Measurements from ENCODE around the gene IDUA.

Gene IDUA

DNA sequence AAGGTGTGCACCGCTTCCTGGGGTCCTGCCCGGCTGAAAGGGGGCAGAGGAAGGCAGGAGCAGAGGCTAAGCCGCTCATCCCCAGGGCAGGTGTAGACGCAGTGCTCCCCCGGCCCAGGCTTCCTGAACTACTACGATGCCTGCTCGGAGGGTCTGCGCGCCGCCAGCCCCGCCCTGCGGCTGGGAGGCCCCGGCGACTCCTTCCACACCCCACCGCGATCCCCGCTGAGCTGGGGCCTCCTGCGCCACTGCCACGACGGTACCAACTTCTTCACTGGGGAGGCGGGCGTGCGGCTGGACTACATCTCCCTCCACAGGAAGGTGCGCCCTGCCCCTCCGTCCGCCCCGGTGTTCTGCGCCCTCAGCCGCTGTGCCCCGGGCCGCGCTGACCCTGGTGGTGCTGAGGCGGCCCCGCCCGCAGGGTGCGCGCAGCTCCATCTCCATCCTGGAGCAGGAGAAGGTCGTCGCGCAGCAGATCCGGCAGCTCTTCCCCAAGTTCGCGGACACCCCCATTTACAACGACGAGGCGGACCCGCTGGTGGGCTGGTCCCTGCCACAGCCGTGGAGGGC is 14.8 kb downstream of the IDUA start:
- no peak for DNase-seq

GRCh38 chr4:1002131-1002630 is 15.3 kb downstream of the IDUA start:
- no peak for DNase-seq

DNA sequence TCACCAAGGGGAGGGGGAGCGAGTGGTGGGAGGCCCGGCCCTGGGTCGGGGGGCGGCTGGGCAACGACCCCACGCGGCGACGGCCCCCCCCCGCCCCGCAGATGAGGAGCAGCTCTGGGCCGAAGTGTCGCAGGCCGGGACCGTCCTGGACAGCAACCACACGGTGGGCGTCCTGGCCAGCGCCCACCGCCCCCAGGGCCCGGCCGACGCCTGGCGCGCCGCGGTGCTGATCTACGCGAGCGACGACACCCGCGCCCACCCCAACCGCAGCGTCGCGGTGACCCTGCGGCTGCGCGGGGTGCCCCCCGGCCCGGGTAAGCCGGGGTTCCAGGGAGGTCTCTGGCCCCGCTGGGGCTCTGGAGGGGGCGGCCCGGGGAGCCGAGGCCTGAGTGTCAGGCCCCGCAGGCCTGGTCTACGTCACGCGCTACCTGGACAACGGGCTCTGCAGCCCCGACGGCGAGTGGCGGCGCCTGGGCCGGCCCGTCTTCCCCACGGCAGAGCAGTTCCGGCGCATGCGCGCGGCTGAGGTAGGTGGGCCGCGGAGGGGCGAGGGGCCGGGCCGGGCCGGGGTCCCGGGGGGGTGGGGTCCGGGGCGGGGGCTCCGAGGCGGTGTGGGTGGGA is 15.9 kb downstream of the IDUA start:
- no peak for DNase-seq

GRCh38 chr4:1003271-1004070 is 16.6 kb downstream of the IDUA start:
- no peak for DNase-seq

DNA sequence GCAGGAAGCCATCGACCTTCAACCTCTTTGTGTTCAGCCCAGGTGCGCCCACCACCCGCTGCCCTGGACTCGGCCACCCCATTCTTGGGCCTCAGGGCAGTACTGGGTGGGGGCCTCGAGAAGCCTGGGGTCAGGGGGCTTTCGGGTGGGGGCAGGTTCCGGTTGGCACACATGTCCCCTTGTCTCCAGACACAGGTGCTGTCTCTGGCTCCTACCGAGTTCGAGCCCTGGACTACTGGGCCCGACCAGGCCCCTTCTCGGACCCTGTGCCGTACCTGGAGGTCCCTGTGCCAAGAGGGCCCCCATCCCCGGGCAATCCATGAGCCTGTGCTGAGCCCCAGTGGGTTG is 17.2 kb downstream of the IDUA start:
- DNase-seq: no peak

DNA sequence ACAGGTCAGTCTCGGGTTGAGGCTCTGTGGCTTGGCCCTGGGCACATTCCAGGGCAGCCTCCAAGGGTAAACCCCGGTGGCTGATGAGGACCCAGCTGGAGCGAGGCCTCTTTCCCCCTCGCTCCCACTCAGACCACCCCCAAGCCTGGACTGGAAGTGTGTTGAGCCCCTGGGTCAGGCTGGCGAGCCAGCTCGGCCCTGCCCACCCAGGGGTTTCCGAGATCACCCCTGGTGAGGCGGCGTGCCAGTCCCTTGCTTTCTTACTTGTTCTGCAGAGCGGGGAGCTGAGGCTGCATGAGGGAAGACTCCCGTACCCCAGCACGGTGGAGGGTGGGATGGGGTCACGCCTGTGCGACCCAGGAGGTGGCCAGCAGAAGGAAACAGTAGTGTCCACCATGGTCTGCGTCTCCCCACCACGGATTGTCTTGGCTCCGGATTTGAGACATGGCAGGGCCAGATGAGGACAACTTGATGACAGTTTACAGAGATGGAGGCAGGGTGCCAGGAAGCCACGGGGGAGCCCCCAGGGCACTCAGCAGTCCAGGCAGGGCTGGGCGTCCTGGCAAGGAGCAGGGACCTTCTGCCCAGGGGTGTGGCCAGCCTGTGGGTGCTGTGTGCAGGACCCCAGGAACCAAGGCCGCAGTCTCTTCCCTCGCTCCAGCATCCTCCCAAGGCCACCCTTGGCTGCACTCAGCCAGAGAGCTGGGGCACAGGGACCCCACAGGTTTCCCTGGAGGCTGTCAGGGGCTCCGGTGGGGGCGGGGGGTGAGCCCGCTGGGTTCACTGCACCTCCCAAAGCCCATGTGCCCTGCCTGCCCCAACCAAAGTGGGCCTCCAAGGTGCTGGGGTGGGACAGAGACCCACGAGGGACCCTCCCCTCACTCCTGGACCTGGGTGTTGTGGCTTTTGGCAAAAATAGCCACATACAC is 18.0 kb downstream of the IDUA start:
- DNase-seq: no peak

DNA sequence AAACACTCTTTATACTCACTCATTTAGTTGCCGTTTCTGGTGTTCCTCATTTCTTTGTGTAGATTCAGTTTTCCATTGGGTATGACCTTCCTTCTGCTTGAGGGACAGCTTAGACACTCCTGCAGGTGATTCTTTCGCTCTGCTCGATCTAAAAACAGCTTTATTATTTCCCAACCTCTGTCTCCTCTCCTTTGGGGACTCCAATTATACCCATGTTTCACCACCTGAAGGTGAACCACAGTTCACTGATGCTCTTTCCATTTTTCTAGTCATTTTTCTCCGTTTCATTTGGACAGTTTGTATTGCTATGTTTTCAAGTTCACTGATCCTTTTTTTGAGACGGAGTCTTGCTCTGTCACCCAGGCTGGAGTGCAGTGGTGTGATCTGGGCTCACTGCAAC is 20.0 kb downstream of the IDUA start:
- no peak for DNase-seq

DNA sequence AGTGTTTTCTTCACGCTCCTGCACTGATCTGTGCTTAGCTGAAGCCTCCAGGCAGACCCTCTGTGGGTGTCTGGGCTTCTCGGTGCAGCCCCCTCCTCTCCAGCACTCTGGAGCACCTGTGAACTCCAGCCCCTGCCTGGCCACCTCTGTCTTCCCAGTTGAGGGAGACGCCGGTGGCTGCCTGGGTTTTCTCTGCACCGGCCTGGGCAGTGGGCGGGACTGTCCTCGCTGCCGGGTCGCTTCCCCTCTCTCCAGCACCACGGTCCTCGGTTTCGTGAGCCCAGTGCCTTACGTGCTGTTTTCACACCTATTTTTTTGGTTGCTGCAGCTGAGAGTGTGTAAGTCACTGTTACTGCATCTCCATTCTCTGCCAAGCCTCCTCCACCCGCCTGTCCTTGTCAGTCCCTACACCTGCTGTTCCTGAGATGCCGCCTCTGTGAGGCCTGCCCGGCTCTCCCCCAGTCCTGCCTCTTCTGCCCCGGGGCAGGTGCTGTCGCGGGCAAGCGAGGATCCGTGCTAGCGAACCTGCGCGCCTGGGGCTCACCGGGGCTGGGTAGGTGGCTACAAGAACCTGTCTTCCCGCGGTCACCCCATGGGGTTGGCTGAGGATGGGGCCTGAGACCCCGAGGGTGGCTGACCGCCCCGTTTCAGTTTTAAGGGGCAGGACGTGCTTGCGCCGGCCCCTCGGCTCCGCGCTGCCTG is 22.1 kb downstream of the IDUA start:
- DNase-seq: no peak

GRCh38 chr4:1009542-1010394 is 22.9 kb downstream of the IDUA start:
- peak; percentile 63 for DNase-seq

DNA sequence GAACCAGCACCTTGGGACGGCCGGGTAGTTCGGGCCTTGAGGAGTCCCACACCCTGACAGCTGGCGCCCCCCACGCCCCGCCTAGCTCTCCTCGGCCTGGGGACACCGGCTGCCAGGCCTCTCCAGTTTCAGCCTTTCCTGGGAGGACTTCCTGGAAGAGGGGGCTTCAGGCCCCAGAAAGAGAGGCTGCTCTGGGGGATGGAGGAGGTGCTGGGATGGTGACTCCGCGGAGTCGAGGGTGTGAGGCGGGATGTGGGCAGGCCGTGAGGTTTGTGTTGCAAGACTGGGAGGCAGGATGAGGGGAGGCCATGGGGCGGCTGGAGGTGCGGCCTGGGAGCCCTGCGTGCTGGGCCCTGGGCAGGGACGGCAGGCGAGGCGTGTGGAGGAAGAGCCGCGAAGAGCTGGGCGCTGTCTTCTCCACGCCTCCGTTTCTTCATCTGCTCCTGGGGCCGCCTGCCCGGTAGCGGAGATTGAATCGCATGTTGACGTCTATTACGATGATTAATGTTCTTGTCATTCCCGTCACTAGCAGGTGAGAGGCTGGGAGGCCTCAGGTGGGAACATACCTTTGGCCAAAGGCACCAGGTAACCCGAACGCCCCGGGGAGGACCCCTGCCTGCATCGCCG is 23.7 kb downstream of the IDUA start:
- DNase-seq: peak; percentile 43

DNA sequence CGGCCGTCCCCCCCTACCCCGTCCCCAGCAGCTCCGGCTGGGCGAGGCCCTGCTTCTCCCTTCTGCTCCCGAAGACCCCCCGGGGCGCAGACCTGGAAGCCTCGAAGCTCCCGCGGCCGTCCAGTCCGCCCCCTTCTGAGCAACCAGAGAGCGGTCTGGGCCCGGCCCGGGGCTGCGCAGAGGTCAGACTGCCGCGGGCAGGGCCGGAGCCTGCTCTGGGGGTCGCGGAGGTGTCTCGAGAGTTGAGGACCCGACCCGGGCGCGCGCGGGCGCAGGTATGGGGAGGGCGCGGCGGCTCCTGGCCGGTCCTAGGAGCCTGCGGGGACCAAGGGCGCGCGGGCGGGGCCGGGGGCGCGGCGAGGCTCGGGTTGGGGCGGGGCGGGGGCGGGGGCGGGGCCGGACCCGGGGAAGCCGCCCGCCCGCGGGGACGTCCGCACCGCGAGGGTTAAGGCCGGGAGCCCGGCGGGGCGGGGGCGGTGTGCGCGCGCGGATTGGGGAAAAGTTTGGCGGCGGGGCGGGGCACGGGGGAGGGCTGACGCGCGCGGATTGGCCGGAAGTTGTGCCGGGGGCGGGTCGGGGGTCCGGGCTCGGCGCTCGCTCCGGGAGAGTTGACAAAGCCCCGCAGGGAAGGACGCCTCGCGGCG is 24.3 kb downstream of the IDUA start, which contains the start of gene FGFRL1:
Gene FGFRL1, plus strand, starts transcription at position 605 of the 644 bp plus-strand sequence. CDS start 860 bp downstream, outside the sequence.
- DNase-seq: peak; percentile 84

GRCh38 chr4:1011666-1012033 is 24.8 kb downstream of the IDUA start:
- no peak for DNase-seq

GRCh38 chr4:1012034-1012739 is 25.3 kb downstream of the IDUA start:
- DNase-seq: peak; percentile 24

GRCh38 chr4:1013225-1014073 is 26.6 kb downstream of the IDUA start:
- DNase-seq: no peak

DNA sequence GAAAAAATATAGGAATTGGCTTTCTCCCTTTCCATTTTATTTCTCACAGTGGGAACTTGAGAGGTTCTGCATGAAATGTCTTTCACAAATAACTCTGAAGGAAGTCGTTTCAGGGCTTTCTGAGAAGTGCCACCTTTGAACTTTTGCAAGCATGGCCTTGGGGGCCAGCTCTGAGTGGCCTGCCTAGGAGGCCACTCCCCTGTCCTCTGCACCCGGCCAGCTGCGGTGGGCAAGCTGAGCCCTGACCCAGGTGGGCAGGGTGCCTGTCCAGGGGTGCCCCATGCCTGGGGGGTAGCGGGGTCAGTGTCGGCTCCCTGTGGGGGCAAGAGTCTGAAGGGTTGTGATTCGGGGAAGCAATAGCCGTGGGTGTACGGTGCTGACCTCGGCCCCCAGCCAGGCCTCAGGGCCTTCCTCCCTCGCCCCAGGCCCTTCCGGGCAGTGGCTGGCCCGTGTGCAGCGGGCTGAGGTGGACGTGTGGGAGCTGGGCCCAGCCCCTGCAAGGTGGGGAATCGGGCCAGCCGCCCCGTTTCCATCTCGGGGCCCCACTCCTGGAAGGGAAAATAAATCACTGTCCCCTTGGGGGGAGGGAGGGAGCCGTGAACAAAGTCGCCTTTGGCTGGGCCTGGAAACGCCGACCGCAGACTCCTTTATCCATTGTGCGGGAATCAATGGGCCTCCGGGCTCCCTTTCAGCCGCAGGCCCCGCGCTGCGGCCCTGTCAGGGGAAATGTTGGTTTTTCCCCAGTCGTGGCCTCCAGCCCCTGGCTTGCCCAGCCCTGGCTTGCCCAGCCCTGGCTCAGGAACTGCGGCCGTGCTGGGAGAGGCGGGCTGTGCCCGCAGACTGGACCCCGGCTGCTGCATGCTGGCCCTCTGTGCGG is 27.7 kb downstream of the IDUA start:
- DNase-seq: no peak

GRCh38 chr4:1015179-1015578 is 28.3 kb downstream of the IDUA start:
- DNase-seq: no peak

GRCh38 chr4:1015746-1016145 is 28.9 kb downstream of the IDUA start:
- DNase-seq: no peak

DNA sequence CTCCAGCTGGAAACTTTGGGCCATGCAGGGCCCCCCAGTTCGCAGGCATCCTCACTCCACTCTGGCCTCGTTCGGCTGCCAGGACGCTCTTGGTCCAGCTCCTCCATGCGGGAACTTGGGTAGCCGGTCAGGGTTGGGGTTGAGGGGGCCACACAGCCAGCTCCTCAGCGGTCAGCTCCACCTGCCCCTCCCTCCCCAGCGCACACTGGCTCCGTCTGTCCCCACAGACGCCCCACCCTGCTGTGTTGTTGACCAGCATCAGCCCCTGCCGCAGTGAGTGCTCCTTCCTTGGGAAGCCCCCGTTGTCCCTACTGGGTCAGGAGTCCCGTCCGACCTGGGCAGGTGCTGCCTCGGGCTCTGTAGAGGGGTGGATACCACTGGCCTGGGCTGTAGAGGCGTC is 30.4 kb downstream of the IDUA start:
- DNase-seq: no peak
